NCI-H748 treated with DMSO at 0.1 percent for 48 hours (cell line): ENCODE results near the gene DIAPH1.
A peak's percentile ranks its signal among the peaks of the same experiment; 100 is the strongest.

Source experiments
- DNase-seq: peaks from one replicate; lab custom pipeline; 2025; lab: John Stamatoyannopoulos, UW

Gene DIAPH1

DNA sequence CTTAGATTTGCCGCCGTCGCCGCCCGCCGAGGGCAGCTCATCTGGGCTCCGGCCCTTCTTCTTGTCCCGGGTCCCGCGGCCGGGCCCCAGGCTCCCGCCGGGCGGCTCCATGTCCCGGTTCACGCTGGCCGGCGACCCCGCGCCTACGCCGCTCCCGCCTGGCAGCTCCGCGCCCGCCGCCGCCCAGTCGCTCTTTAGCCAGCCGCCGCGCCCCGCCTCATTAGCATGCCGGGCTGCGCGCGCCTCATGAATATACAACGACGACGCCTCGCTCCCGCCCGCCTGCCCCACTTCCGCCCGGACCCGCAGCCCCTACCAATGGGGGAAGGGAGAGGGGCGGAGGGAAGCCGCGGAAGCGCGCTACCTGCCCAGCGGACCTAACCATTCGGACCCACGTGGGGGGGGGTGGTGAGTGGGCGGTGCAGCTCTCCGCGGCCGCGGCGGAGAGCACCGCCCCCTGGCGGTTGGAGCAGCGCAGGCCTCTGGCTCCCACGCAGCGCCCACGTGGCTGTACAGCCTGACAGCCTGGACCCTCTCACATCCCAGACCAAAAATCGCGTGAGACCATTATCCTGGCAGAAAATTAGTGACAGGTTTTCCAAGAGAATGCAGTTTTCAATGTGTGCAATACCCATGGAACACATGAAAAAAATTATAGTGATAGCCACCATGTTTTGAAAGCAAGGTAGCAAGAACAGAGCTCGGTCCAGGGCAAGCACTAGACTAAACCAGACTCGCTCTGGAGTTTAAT is at the start of gene DIAPH1:
DIAPH1 (minus strand) TSS at position 197 of the 751 bp plus-strand sequence; CDS start at position 111, 86 bp downstream.
- peak; percentile 89 for DNase-seq

- no peak for DNase-seq
Measured at GRCh38 chr5:141665995-141666940, 47.5 kb upstream of the DIAPH1 start.

DNA sequence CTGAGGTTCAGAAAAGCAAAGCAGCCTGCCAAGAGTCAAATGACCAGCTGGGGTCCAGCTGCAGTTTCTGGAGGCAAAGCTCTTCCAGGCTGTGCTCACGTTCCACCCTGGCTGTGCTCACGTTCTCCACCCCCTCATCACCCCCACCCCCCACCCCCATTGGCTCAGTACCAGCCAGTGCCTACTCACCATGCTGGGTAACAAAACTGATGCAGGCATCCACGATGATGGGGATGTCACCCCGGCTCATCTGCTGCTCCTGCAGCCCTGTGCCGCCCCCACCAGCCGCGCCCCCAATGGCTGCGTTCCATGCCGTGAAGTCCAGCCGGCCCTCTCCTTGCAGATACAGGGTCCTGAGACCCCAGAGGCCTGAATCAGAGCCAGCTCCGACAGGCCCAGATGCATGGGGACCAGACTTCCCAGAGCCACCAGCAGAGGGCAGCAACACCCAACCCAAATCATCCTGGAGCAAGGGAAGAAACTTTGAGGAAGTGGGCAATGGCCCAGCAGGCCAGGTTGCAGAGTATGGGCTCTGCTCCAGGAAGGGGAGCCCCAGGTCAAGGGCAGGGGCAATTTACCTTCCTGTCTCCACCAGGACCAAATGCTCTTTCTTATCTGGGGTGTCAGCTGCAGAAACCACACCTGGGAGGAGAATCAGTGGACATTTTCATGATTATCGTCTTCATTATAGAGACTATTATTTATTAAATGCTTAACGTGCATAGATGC is 46.1 kb upstream of the DIAPH1 start:
- DNase-seq: peak; percentile 25

DNA sequence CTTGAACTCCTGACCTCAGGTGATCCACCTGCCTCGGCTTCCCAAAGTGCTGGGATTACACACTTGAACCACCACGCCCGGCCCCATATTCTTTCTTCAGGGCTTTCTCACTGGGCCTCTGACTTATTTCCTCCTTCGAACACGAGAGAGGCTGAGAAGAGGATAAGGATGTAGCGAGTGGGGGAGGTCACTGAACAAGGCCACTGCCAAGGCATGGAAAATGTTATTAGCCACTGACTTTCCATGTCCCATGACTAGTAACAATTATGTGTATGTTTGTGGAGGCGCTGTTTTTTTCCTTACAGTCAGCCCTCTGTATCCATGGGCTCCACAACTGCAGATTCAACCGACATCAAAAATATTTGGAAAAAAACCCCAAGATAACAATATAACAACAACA is 44.7 kb upstream of the DIAPH1 start:
- DNase-seq: no peak

DNA sequence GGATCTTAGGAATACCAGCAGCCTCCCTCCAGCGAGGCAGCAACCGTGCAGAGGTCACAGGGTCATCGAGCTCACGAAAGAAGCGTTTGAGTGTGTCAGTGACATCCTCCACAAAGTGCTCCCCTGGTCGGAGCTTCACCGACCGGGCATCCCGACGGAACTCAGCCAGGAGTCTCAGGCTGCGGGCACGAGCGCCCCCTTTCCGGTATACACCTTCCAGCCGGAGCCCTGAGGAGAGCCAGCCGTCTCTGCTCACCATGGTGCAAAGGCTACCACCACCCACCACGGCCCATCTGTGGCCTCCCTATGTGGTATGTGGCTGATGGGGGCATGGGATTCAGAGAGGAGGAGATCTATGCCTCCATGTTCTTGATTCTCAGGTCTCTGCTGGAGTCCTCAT is 43.2 kb upstream of the DIAPH1 start:
- DNase-seq: no peak

DNA sequence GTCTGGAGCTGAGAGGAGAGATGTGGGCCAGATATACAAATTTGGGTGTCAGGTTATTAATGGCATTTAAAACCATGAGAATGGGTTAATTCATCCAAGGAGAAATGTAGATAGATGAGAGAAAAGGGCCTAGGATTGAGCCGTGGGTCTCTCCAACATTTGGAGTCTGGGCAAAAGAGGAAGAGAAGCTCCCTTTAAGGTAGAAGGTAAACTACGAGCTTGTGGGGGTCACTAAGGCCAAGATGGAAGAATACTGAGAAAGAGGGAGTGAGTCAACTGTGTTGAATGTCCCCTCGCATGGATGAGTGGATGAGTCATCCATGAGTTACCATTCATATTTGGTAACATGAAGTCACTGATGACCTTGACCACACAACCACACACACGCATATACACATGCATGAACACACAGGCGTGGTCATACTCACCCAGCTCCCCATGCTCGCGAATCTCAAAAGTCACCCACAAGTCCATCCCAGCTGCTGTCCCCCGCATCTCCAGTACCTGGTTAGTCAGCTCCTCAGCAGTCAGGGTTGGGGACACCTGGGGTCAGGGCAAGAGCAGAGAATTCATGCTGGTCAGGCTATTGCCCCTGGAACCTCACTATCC is 39.2 kb upstream of the DIAPH1 start:
- DNase-seq: no peak

GRCh38 chr5:141657404-141657803 is 38.6 kb upstream of the DIAPH1 start:
- no peak for DNase-seq

GRCh38 chr5:141656396-141656795 is 37.6 kb upstream of the DIAPH1 start:
- DNase-seq: no peak

- no peak for DNase-seq
Measured at GRCh38 chr5:141655020-141655419, 36.2 kb upstream of the DIAPH1 start.

DNA sequence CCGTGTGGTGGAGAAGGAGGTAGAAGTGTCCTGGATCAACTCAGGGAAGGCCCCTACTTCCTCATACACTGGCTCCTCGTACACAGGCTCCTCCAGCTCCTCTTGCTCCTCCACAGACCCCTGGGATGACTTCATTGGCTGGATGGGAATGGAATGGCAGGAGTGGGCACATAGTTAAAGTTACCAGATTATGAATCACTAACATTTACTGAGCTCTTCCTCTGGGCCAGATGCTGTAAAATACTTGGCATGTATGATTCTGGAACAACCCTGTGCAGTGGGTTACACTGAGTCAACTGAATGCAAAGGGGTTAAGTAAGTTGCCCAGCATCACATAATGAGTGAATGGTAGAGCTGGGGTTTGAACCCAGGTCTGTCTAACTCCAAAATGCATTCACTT is 35.5 kb upstream of the DIAPH1 start:
- no peak for DNase-seq

- no peak for DNase-seq
Measured at GRCh38 chr5:141651728-141652105, 32.9 kb upstream of the DIAPH1 start.

GRCh38 chr5:141650851-141651727 is 32.3 kb upstream of the DIAPH1 start, which contains the start of gene FCHSD1:
Gene FCHSD1 (minus strand): TSS chr5:141651418. CDS start chr5:141651368, 50 bp downstream.
- peak; percentile 60 for DNase-seq

DNA sequence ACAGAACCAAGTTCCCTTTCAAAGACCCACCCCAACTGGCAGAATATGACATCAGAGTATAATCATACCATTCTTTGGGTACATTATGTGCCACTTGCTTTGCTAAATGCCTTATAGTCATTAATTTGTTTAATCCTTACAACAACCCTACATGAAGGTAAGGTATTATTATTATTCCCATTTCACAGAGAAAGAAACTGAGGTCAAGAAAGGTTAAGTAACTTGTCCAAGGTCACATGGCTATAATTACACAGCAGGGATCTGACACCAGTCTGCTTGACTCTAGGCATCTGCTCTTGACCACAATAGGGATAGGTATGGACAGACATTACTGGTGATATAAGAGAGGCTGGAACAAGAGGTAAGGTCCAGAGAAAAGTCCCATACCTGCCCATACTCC is 31.2 kb upstream of the DIAPH1 start:
- DNase-seq: no peak

DNA sequence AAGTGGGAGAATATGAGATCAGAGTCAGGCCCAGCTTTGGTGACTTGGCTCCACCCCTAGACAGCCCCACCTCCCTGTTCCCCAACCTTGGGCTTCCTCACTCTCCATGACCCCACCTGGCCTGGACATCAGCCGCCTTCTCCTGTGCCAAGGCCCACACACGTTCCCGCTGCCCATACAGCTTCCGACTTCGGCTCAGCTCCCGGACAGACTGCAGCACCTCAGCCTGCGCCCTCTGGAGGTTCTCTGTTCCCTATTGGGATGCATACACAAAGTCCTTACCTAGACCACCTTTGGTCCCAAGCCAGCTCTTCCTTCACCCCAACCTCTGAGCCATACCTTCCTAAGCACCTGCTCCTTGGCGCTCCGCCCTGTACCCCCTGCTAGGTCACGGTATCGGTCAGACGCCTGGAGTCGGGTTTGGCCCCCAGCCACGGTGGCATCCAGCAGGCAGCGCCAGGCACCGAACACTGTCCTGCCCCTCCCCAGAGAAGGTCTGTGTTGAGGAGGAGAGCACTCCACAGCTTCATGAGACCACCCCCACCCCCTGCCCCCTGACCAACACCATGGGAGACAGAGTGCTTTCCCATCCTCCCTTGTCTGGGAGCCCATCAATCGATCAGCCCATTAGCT is 30.4 kb upstream of the DIAPH1 start:
- DNase-seq: no peak

DNA sequence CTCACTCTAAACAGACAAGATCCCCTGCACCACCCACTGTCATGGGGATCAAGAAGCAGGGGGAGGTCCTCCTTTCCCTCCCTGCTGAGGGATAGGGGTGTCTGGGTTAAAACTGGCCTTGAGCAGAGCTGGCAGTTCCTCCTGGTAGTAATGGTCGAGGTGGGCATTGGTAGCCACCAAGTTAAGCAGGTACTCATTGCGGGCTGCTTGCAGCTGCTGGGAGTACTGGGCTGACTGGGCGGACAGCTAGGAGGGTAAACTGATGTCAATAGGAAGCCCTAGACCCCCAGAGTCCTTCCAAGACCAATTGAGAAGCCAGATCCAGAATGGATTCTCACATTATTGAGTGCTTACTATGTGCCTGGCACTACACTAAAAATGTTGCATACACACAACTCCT is 29.1 kb upstream of the DIAPH1 start:
- DNase-seq: no peak

- no peak for DNase-seq
Measured at GRCh38 chr5:141647242-141647641, 28.4 kb upstream of the DIAPH1 start.

DNA sequence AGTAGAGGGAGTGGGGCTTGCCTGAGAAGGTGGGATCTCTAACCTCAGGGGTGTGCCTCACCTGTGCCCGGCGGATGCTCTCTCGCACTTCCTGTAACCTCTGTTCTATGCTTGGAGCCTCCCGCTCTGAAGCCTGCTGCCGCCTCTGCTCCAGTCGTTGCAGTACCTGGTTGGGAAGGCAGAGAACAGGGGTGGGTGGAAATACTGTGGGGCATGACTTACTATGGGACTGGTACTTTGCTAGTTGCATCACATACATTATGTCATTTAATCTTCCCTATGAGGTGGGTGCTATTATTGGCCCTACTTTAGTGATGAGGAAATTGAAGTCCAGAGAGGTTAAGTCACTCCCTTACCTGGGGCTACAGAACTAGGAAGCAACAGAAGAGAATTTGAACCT is 27.2 kb upstream of the DIAPH1 start:
- no peak for DNase-seq

DNA sequence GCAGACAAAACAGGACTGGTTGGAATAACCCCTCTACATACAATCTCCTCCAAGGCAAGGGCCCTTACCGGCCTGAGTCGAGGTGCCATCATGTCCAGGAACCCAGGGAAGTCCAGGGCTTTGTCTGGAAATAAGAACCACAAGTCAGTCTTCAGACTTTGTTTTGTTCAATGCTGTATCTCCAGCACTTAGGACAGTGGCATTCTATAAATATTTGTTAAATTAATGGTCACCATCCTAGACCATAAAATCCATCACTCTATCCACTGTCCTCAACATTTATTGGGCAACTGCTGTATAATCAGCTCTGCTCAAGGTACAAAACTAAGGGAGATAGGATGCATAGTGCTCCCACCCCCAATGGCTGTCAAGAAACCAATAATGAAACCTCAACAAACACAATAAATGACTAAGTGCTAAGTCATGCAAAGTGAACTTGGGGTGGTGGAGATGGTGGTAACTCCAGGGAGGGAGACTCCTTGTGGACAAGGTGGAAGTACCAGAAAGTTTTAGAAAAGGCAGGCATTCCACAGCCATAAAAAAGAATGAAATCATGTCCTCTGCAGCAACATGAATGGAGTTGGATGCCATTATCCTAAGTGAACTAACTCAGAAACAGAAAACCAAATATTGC is 23.0 kb upstream of the DIAPH1 start:
- DNase-seq: no peak

DNA sequence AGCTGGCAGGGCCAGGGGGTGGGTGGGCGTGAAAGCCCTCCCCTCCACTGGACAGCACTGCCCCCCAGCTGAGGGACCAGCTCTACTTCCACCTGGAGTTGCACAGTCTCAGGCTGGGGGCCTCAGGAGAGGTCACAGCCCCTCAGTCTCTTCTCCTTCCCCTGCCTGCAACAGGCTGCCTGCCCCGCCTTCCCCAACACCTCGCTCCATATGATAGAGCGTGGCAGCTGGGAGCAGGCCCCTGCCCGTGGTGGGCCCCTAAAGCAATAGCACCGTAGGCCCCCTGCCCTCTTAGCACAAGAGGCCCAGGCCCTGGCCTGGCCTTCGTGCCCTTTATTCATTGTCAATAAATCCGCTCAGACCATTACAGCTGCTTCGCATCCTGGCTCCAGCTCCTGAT is 21.9 kb upstream of the DIAPH1 start:
- DNase-seq: no peak

DNA sequence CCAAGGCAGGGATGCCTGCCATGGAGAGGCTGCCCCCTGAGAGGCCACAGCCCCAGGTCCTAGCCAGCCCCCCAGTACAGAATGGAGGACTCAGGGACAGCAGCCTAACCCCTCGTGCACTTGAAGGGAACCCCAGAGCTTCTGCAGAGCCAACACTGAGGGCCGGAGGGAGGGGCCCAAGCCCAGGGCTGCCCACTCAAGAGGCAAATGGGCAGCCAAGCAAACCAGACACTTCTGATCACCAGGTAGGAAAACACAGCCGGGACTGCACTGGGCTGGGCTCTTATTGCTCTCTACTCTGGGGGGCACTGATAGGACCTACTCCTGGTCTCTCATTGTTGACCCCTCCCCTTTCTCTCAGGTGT is 21.2 kb upstream of the DIAPH1 start:
- no peak for DNase-seq
